ENCODE data around the gene MT1G.
"Not testable (repeated sequence)": the region's sequence is repeated elsewhere in the genome, so short reads cannot be mapped to it uniquely, and the experiment has no call there.

MT1G gene

GRCh38 chr16:56675685-56676210 lies 7.9 kb upstream of the MT1G start:
- TF ChIP-seq EZH2phosphoT487 (IDR thresholded peaks at IDR 0.05; ENCODE audit: borderline replicate concordance, low read length) (no peak), CTCF (IDR thresholded peaks at IDR 0.05; ENCODE audit: low read depth, low read length, poor library complexity, severe bottlenecking) (no peak)
- no peaks in the 10 kb centered on the region for H3K9me2 ChIP-seq (replicated peaks; ENCODE audit: control insufficient read depth, low read length)
- H3K4me2 ChIP-seq (ENCODE audit: low read length) = no peak overlapping the region
- peaks cover 45% of the 10 kb centered on the region for H3K27me3 ChIP-seq (ENCODE audit: control insufficient read depth, low read length)
- no peaks in the 10 kb centered on the region for H3K4me1 ChIP-seq (ENCODE audit: control insufficient read depth, low read length)
- H4K20me1 ChIP-seq (ENCODE audit: control insufficient read depth, insufficient read depth, low read depth, low read length) = no peaks in the 10 kb centered on the region
- no peak overlapping the region for H3K4me3 ChIP-seq (ENCODE audit: low read length)
- no peaks in the 10 kb centered on the region for H3K79me2 ChIP-seq (ENCODE audit: control insufficient read depth, low read length)
- no peak overlapping the region for H3K27ac ChIP-seq (ENCODE audit: low read depth, low read length)
- no peaks in the 10 kb centered on the region for H3F3A ChIP-seq (ENCODE audit: control insufficient read depth, insufficient read depth)
- H3K36me3 ChIP-seq (ENCODE audit: control insufficient read depth, low read length) = no peaks in the 10 kb centered on the region
- no peaks in the 10 kb centered on the region for H3K9me3 ChIP-seq (ENCODE audit: control insufficient read depth, insufficient read depth, low read length)

GRCh38 chr16:56674570-56674969 lies 6.7 kb upstream of the MT1G start:
- peaks cover 57% of the 10 kb centered on the region for H3K27me3 ChIP-seq (ENCODE audit: control insufficient read depth, low read length)
- not testable (repeated sequence) for H3K4me2 ChIP-seq (ENCODE audit: low read length); H4K20me1 ChIP-seq (ENCODE audit: control insufficient read depth, insufficient read depth, low read depth, low read length)

GRCh38 chr16:56673921-56674320 lies 6.1 kb upstream of the MT1G start:
- peak; percentile 52 for TF ChIP-seq CTCF (IDR thresholded peaks at IDR 0.05; ENCODE audit: low read depth, low read length, poor library complexity, severe bottlenecking)
- no peak for TF ChIP-seq EZH2phosphoT487 (IDR thresholded peaks at IDR 0.05; ENCODE audit: borderline replicate concordance, low read length)
- H3K9me2 ChIP-seq (replicated peaks; ENCODE audit: control insufficient read depth, low read length) = no peaks in the 10 kb centered on the region
- H3K9me3 ChIP-seq (ENCODE audit: control insufficient read depth, insufficient read depth, low read length) = no peaks in the 10 kb centered on the region
- H4K20me1 ChIP-seq (ENCODE audit: control insufficient read depth, insufficient read depth, low read depth, low read length) = no peaks in the 10 kb centered on the region
- H3K27me3 ChIP-seq (ENCODE audit: control insufficient read depth, low read length) = peaks cover 63% of the 10 kb centered on the region
- H3F3A ChIP-seq (ENCODE audit: control insufficient read depth, insufficient read depth) = no peaks in the 10 kb centered on the region
- no peaks in the 10 kb centered on the region for H3K36me3 ChIP-seq (ENCODE audit: control insufficient read depth, low read length)
- no peaks in the 10 kb centered on the region for H3K4me1 ChIP-seq (ENCODE audit: control insufficient read depth, low read length)
- H3K27ac ChIP-seq (ENCODE audit: low read depth, low read length) = no peak overlapping the region
- H3K4me3 ChIP-seq (ENCODE audit: low read length) = no peak overlapping the region
- no peak overlapping the region for H3K4me2 ChIP-seq (ENCODE audit: low read length)
- H3K79me2 ChIP-seq (ENCODE audit: control insufficient read depth, low read length) = no peaks in the 10 kb centered on the region

More at GRCh38 chr16:56674570-56674969, 6.7 kb upstream of the MT1G start:
- not testable (repeated sequence) for H3K9me2 ChIP-seq (replicated peaks; ENCODE audit: control insufficient read depth, low read length); H3F3A ChIP-seq (ENCODE audit: control insufficient read depth, insufficient read depth); H3K4me3 ChIP-seq (ENCODE audit: low read length); H3K79me2 ChIP-seq (ENCODE audit: control insufficient read depth, low read length); H3K27ac ChIP-seq (ENCODE audit: low read depth, low read length); H3K4me1 ChIP-seq (ENCODE audit: control insufficient read depth, low read length); H3K36me3 ChIP-seq (ENCODE audit: control insufficient read depth, low read length); H3K9me3 ChIP-seq (ENCODE audit: control insufficient read depth, insufficient read depth, low read length)

- Histone ChIP-seq H3K4me2 (ENCODE audit: low read length) (no peak overlapping the region), H3K79me2 (ENCODE audit: control insufficient read depth, low read length) (no peaks in the 10 kb centered on the region), H3K4me1 (ENCODE audit: control insufficient read depth, low read length) (no peaks in the 10 kb centered on the region), H3K9me3 (ENCODE audit: control insufficient read depth, insufficient read depth, low read length) (no peaks in the 10 kb centered on the region), H3K27ac (ENCODE audit: low read depth, low read length) (no peak overlapping the region), H3K4me3 (ENCODE audit: low read length) (no peak overlapping the region), H4K20me1 (ENCODE audit: control insufficient read depth, insufficient read depth, low read depth, low read length) (no peaks in the 10 kb centered on the region), H3K9me2 (replicated peaks; ENCODE audit: control insufficient read depth, low read length) (no peaks in the 10 kb centered on the region), H3K36me3 (ENCODE audit: control insufficient read depth, low read length) (no peaks in the 10 kb centered on the region), H3F3A (ENCODE audit: control insufficient read depth, insufficient read depth) (no peaks in the 10 kb centered on the region), H3K27me3 (ENCODE audit: control insufficient read depth, low read length) (peaks cover 73% of the 10 kb centered on the region)
- no peak for TF ChIP-seq EZH2phosphoT487 (IDR thresholded peaks at IDR 0.05; ENCODE audit: borderline replicate concordance, low read length)
Measured at GRCh38 chr16:56672761-56673536, 5.1 kb upstream of the MT1G start.

- not testable (repeated sequence) for H3K9me2 ChIP-seq (replicated peaks; ENCODE audit: control insufficient read depth, low read length); H3K4me2 ChIP-seq (ENCODE audit: low read length); H3F3A ChIP-seq (ENCODE audit: control insufficient read depth, insufficient read depth); H3K27ac ChIP-seq (ENCODE audit: low read depth, low read length); H4K20me1 ChIP-seq (ENCODE audit: control insufficient read depth, insufficient read depth, low read depth, low read length); H3K9me3 ChIP-seq (ENCODE audit: control insufficient read depth, insufficient read depth, low read length); H3K4me1 ChIP-seq (ENCODE audit: control insufficient read depth, low read length); H3K79me2 ChIP-seq (ENCODE audit: control insufficient read depth, low read length); H3K4me3 ChIP-seq (ENCODE audit: low read length); H3K36me3 ChIP-seq (ENCODE audit: control insufficient read depth, low read length)
- peaks cover 81% of the 10 kb centered on the region for H3K27me3 ChIP-seq (ENCODE audit: control insufficient read depth, low read length)
Measured at GRCh38 chr16:56672171-56672570, 4.3 kb upstream of the MT1G start.

- H3K36me3 ChIP-seq (ENCODE audit: control insufficient read depth, low read length); H3K79me2 ChIP-seq (ENCODE audit: control insufficient read depth, low read length); H3K9me2 ChIP-seq (replicated peaks; ENCODE audit: control insufficient read depth, low read length); H3K4me3 ChIP-seq (ENCODE audit: low read length); H3K9me3 ChIP-seq (ENCODE audit: control insufficient read depth, insufficient read depth, low read length); H3K4me1 ChIP-seq (ENCODE audit: control insufficient read depth, low read length); H3K4me2 ChIP-seq (ENCODE audit: low read length); H3F3A ChIP-seq (ENCODE audit: control insufficient read depth, insufficient read depth); H4K20me1 ChIP-seq (ENCODE audit: control insufficient read depth, insufficient read depth, low read depth, low read length); H3K27ac ChIP-seq (ENCODE audit: low read depth, low read length): not testable (repeated sequence)
- H3K27me3 ChIP-seq (ENCODE audit: control insufficient read depth, low read length) = peaks cover 80% of the 10 kb centered on the region
Measured at GRCh38 chr16:56671691-56672090, 3.8 kb upstream of the MT1G start.
